ENCODE data around the gene GRAMD1A. TPM values are rescaled to one million over a fixed set of nuclear protein-coding genes. Genes with fewer than 3 reads are reported as not detected.
"Not testable (repeated sequence)": the region's sequence is repeated elsewhere in the genome, so short reads cannot be mapped to it uniquely, and the experiment has no call there.

Gene GRAMD1A
- total RNA-seq, 2 experiments from 2014 or later = 185 to 227 TPM

DNA sequence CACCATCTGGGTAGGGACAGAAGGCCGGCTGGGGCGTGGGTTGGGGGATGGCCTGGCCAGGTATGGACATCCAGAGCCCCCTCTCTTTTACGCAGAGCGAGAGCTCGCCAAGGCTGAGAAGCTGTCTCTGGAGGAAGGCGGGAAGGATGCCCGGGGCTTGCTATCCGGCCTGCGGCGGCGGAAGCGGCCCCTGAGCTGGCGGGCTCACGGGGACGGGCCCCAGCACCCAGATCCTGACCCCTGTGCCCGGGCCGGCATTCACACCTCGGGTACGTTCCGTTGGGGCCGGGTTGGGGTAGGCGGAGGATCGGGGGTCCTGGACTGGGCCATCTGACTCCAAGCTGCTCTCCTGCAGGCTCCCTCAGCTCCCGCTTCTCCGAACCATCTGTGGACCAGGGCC lies 21.5 kb downstream of the GRAMD1A start:
- no peaks in the 10 kb centered on the region for H3K9me3 Mint-ChIP-seq (ENCODE audit: low read depth)
- intact Hi-C loops (cut with DNase I, micrococcal nuclease) = no loop called here
- ChIA-PET POLR2A (no interaction called here), CTCF (no interaction called here)
- no peak overlapping the region for H3K4me3 Mint-ChIP-seq
- H3K27ac Mint-ChIP-seq = no peak overlapping the region
- ATAC-seq (no peak), DNase-seq (no peak)
- H3K36me3 Mint-ChIP-seq (ENCODE audit: low read depth) = peaks cover 61% of the 10 kb centered on the region
- no peaks in the 10 kb centered on the region for H3K4me1 Mint-ChIP-seq
- H3K27me3 Mint-ChIP-seq = no peaks in the 10 kb centered on the region

DNA sequence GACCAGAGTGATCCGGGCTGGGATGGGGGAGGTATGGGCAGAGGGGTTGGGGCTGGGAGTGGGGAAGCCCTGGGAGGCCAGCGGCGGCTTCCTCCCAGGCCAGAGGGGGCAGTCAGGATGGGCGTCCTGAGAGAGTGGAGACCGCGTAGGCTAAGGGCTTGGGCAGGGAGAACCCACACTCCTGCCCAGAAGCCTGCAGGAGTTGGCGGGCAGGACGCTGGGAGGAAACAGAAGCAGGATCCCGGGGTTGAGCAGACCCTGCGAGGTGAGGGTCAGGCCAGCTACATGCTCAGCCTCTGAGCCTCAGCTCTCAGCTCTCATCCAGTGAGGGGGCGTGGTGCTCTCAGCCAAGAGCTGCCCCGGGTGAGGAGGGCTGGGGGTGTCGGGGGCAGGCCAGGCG lies 22.3 kb downstream of the GRAMD1A start:
- CTCF ChIA-PET = interaction anchor here (0.6 kb wide), 1 partner anchor 9 kb away, joined by 3 read pairs; no protein-coding TSS in a partner anchor
- Mint-ChIP-seq H3K4me1 (no peaks in the 10 kb centered on the region), H3K27me3 (no peaks in the 10 kb centered on the region), H3K4me3 (no peak overlapping the region), H3K9me3 (ENCODE audit: low read depth) (no peaks in the 10 kb centered on the region), H3K27ac (no peak overlapping the region), H3K36me3 (ENCODE audit: low read depth) (peaks cover 63% of the 10 kb centered on the region)
- ATAC-seq (no peak), DNase-seq (no peak)
- intact Hi-C loops (cut with DNase I, micrococcal nuclease) = no loop called here
- POLR2A ChIA-PET = no interaction called here

DNA sequence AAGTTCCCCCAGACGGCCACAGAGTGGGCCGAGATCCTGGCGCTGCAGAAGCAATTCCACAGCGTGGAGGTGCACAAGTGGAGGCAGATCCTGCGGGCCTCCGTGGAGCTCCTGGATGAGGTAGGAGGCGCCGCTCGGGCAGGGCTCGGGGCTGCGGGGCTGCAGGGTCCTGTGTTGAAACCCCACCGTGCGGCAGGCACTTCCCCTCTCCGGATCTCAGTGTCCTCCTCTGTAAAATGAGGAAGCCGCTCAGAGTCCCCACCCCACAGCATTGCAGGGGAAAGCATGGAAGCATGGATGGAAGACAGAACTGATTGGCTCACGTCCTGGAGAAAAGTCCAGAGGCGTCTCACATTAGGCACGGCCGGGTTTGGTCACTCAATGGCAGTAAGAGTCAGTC lies 23.3 kb downstream of the GRAMD1A start:
- H3K27ac Mint-ChIP-seq = no peak overlapping the region
- ChIA-PET POLR2A (no interaction called here), CTCF (no interaction called here)
- no peak overlapping the region for H3K4me3 Mint-ChIP-seq
- intact Hi-C loops (cut with DNase I, micrococcal nuclease) = no loop called here
- H3K27me3 Mint-ChIP-seq = no peaks in the 10 kb centered on the region
- no peaks in the 10 kb centered on the region for H3K4me1 Mint-ChIP-seq
- H3K9me3 Mint-ChIP-seq (ENCODE audit: low read depth) = no peaks in the 10 kb centered on the region
- H3K36me3 Mint-ChIP-seq (ENCODE audit: low read depth) = peaks cover 58% of the 10 kb centered on the region
- no peak for DNase-seq
- ATAC-seq = no peak

DNA sequence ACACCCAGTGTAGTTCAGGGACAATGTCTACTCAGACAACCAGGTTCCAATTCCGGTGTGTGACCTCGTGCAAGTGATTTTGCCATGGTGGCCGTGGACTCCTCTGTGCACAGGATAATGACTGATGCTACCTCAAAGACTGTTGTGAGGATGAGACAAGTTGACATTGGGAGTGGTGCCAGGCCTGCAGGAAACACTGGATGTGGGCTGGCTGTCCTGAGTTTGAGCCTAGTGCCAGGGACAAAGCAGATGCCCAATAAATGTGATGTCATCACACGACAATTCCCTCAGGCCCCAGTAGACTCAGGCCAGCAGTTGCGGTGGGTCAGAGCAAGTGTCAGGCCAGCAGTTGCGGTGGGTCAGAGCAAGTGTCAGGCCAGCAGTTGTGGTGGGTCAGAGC lies 24.0 kb downstream of the GRAMD1A start:
- no peaks in the 10 kb centered on the region for H3K27me3 Mint-ChIP-seq
- DNase-seq (no peak), ATAC-seq (no peak)
- POLR2A ChIA-PET = no interaction called here
- H3K9me3 Mint-ChIP-seq (ENCODE audit: low read depth) = no peaks in the 10 kb centered on the region
- no peak overlapping the region for H3K27ac Mint-ChIP-seq
- H3K4me1 Mint-ChIP-seq = no peaks in the 10 kb centered on the region
- peaks cover 56% of the 10 kb centered on the region for H3K36me3 Mint-ChIP-seq (ENCODE audit: low read depth)
- CTCF ChIA-PET = interaction anchor here (0.6 kb wide), 1 partner anchor 48 kb away, joined by 3 read pairs; no protein-coding TSS in a partner anchor
- H3K4me3 Mint-ChIP-seq = no peak overlapping the region
- intact Hi-C loops (cut with DNase I, micrococcal nuclease) = no loop called here

DNA sequence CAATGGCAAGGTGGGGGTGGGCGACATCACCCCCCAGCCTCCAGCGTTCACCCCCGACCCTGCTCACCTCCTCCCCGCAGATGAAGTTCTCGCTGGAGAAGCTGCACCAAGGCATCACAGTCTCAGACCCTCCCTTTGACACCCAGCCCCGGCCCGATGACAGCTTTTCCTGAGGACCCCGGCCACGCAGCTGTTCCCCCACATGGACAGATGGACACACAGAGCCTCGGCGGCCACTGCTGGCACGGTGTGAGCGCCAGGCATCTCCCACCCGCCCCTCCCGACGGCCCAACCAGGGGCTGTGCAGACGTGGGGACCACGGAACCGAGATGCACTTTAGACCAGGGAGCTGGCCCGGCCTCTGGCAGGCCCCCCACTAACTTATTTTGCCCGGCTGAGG lies 25.8 kb downstream of the GRAMD1A start:
- peaks cover 2% of the 10 kb centered on the region for H3K4me1 Mint-ChIP-seq
- POLR2A ChIA-PET = interaction anchor here (0.6 kb wide), 1 partner anchor 10 kb away, joined by 4 read pairs; no protein-coding TSS in a partner anchor
- ATAC-seq (no peak), DNase-seq (no peak)
- no peaks in the 10 kb centered on the region for H3K9me3 Mint-ChIP-seq (ENCODE audit: low read depth)
- CTCF ChIA-PET = interaction anchor here (1.2 kb wide), 1 partner anchor 13 kb away, joined by 5 read pairs; no protein-coding TSS in a partner anchor
- peaks cover 44% of the 10 kb centered on the region for H3K36me3 Mint-ChIP-seq (ENCODE audit: low read depth)
- H3K4me3 Mint-ChIP-seq = no peak overlapping the region
- intact Hi-C loops (cut with DNase I, micrococcal nuclease) = no loop called here
- no peak overlapping the region for H3K27ac Mint-ChIP-seq
- H3K27me3 Mint-ChIP-seq = no peaks in the 10 kb centered on the region

DNA sequence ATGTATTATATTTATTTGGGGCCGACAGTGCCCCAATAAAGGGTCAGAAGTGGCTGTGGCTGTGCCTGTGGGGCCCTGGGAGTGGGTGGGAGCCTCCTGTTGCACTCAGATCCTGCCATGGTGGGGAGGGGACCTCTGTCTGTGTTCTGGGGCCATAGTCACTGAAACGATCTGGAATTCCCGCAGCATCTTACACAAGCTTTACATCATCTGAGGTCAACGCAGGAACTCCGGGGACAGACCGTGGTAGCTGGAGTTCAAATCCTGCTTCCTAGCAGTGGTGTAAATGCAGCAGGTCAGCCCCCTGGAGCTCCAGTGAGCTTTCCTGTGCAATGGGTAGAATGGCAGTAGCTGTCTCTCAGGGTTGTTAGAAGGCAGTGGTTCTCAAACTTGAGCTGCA lies 26.3 kb downstream of the GRAMD1A start:
- ATAC-seq (no peak), DNase-seq (no peak)
- Mint-ChIP-seq H3K36me3 (ENCODE audit: low read depth) (peaks cover 42% of the 10 kb centered on the region), H3K27ac (no peak overlapping the region), H3K27me3 (peaks cover 4% of the 10 kb centered on the region), H3K9me3 (ENCODE audit: low read depth) (no peaks in the 10 kb centered on the region), H3K4me3 (no peak overlapping the region), H3K4me1 (peaks cover 6% of the 10 kb centered on the region)
- ChIA-PET POLR2A (interaction anchor here (0.6 kb wide), 1 partner anchor 10 kb away, joined by 4 read pairs; no protein-coding TSS in a partner anchor), CTCF (interaction anchor here (1.2 to 2.0 kb wide), 2 partner anchors 11 to 13 kb away, joined by 5 to 8 read pairs; no protein-coding TSS in a partner anchor)
- intact Hi-C loops (cut with DNase I, micrococcal nuclease) = no loop called here

DNA sequence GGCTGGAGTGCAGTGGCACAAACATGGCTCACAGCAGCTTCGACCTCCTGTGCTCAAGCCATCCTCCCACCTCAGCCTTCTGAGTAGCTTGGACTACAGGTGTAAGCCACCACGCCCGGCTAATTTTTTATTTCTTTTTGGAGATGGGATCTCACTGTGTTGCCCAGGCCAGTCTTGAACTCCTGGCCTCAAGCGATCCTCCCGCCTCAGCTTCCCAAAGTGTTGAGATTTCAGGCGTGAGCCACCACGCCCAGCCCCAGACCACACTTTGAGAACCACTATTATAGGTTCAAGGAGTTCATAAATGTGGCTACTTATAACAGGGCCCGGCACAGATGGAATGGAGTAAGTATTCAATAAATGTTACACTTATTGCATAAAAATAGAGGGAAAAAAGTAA lies 26.9 kb downstream of the GRAMD1A start:
- peaks cover 6% of the 10 kb centered on the region for H3K4me1 Mint-ChIP-seq
- no peak overlapping the region for H3K4me3 Mint-ChIP-seq
- H3K36me3 Mint-ChIP-seq (ENCODE audit: low read depth) = peaks cover 40% of the 10 kb centered on the region
- no peak overlapping the region for H3K27ac Mint-ChIP-seq
- DNase-seq (no peak), ATAC-seq (no peak)
- intact Hi-C loops (cut with DNase I, micrococcal nuclease) = no loop called here
- H3K27me3 Mint-ChIP-seq = peaks cover 8% of the 10 kb centered on the region
- H3K9me3 Mint-ChIP-seq (ENCODE audit: low read depth) = no peaks in the 10 kb centered on the region
- POLR2A ChIA-PET = no interaction called here
- CTCF ChIA-PET = interaction anchor here (1.2 to 2.0 kb wide), 2 partner anchors 11 to 14 kb away, joined by 5 to 8 read pairs; no protein-coding TSS in a partner anchor

DNA sequence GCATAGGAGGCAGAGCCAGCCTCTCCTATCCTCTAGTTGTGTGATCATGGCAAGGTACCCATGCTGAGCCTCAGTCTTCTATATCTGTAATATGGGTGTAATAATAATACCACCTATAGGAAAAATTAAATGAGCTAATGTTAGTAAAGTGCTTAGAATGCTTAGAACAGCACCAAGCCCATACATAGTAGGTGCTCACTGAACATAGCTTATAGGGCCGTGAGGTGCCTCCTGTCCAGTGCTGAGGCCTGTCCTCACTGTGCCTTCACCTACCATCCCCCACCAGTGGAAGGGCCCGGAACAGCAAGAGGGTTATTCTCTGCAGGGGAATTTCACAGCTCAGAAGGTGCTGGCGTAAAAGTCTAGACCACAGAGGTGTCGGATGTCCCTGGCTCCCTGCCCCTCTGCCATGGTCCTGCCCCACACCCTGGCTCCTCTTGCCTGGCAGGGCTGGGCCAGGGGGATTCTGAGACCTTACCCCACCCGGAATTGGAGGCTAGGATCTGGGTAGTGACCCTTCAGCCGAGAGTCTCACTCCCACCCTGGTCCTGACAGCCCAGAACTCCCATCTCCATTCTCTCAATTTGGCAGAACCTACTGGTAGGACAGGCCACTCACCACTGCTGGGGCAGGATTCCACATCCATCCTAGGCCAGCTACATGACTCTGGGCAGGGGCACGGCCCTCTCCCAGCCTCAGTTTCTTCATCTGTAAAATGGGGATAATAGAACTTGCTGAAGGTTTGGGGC lies 27.9 kb downstream of the GRAMD1A start:
- peaks cover 34% of the 10 kb centered on the region for H3K36me3 Mint-ChIP-seq (ENCODE audit: low read depth)
- no peaks in the 10 kb centered on the region for H3K9me3 Mint-ChIP-seq (ENCODE audit: low read depth)
- DNase-seq (no peak), ATAC-seq (no peak)
- no peak overlapping the region for H3K27ac Mint-ChIP-seq
- intact Hi-C loops (cut with DNase I, micrococcal nuclease) = no loop called here
- ChIA-PET CTCF (interaction anchor here (0.9 to 2.0 kb wide), 3 partner anchors 10 to 19 kb away, joined by 3 to 8 read pairs (median 4); no protein-coding TSS in a partner anchor), POLR2A (no interaction called here)
- H3K4me3 Mint-ChIP-seq = no peak overlapping the region
- peaks cover 17% of the 10 kb centered on the region for H3K27me3 Mint-ChIP-seq
- H3K4me1 Mint-ChIP-seq = peaks cover 6% of the 10 kb centered on the region

DNA sequence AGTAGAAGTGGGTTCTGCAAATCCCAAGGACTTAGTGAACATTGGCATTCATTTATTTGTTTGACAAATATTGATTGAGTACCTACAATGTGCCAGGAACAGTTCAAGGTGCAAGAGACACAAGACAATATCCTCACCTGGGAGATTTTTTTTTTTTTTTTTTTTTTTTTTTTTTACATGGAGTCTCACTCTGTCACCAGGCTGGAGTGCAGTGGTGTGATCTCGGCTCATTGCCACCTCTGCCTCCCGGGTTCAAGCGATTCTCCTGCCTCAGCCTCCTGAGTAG lies 28.4 kb downstream of the GRAMD1A start:
- DNase-seq; H3K4me3 Mint-ChIP-seq; POLR2A ChIA-PET; intact Hi-C loops (cut with DNase I, micrococcal nuclease); H3K4me1 Mint-ChIP-seq; ATAC-seq; H3K27ac Mint-ChIP-seq; H3K9me3 Mint-ChIP-seq (ENCODE audit: low read depth): not testable (repeated sequence)
- peaks cover 32% of the 10 kb centered on the region for H3K36me3 Mint-ChIP-seq (ENCODE audit: low read depth)
- CTCF ChIA-PET = interaction anchor here (1.1 kb wide), 1 partner anchor 19 kb away, joined by 4 read pairs; no protein-coding TSS in a partner anchor
- peaks cover 22% of the 10 kb centered on the region for H3K27me3 Mint-ChIP-seq

DNA sequence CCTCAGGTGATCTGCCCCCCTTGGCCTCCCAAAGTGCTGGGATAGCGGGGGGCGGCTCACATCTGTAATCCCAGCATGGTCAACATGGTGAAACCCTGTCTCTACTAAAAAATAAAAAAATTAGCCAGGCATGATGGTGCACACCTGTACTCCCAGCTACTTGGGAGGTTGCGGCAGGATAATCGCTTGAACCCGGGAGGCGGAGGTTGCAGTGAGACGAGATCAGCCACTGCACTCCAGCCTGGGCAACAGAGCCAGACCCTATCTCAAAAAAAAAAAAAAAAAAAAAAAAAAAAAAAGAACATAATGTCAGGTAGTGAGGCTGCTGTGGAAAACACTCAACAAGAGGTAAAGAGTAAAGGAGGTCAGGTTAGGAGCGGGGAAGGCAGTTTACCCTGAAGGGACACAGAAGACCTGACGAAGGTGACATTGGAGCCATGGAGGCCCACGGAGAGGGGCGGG lies 29.2 kb downstream of the GRAMD1A start:
- H3K4me1 Mint-ChIP-seq; H3K27ac Mint-ChIP-seq; DNase-seq; ATAC-seq; POLR2A ChIA-PET; H3K9me3 Mint-ChIP-seq (ENCODE audit: low read depth); CTCF ChIA-PET; intact Hi-C loops (cut with DNase I, micrococcal nuclease): not testable (repeated sequence)
- H3K27me3 Mint-ChIP-seq = peaks cover 22% of the 10 kb centered on the region
- H3K36me3 Mint-ChIP-seq (ENCODE audit: low read depth) = peaks cover 25% of the 10 kb centered on the region
- H3K4me3 Mint-ChIP-seq = peak overlapping the region; percentile 14

DNA sequence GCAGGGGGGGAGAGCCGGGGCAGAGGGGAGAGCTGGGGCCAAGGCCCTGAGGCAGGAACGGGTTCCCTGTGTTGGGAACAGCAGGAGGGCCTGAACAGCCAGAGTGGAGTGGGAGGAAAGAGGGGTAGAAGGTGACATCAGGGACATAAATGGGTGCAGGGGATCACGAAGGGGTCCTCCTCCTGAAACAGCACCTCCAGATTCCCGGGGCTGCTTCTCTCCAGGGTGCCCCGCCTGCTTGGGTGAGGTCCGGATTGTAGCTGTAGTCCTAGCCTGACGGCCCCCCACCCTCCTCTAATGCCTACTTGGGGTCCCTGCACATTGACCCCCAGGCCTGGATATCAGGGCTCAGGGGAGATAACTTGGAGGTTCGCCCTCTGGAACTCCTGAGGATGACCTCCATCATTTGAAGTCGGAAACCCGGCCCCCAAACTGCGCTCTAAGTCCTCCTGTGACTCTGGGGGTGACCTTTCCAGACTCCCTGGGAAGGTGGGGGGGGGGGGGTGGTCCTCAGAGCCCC lies 29.7 kb downstream of the GRAMD1A start:
- H3K27ac Mint-ChIP-seq = no peak overlapping the region
- peak; percentile 4 for ATAC-seq
- peaks cover 6% of the 10 kb centered on the region for H3K4me1 Mint-ChIP-seq
- H3K9me3 Mint-ChIP-seq (ENCODE audit: low read depth) = no peaks in the 10 kb centered on the region
- peak overlapping the region; percentile 14 for H3K4me3 Mint-ChIP-seq
- peaks cover 22% of the 10 kb centered on the region for H3K27me3 Mint-ChIP-seq
- peak; percentile 26 for DNase-seq
- peaks cover 23% of the 10 kb centered on the region for H3K36me3 Mint-ChIP-seq (ENCODE audit: low read depth)
- intact Hi-C loops (cut with DNase I, micrococcal nuclease) = no loop called here
- ChIA-PET POLR2A (interaction anchor here (0.5 kb wide), 1 partner anchor 244 kb away, joined by 3 read pairs; no protein-coding TSS in a partner anchor), CTCF (no interaction called here)

Data from activated CD4-positive, alpha-beta T cell treated with anti-CD3 and anti-CD28 coated beads for 36 hours (primary cell).